ENCODE measurements around the gene BIRC3. TPM values are rescaled to one million over a fixed set of nuclear protein-coding genes. Genes with fewer than 3 reads are reported as not detected.

BIRC3 gene
- total and polyA plus RNA-seq, 2 of the 8 experiments (the other 6 are each of a cell fraction or from before 2014, with no cell fraction given): 0.08 to 0.20 TPM

GRCh38 chr11:102314784-102315183, 2.5 kb upstream of the BIRC3 start:
- Histone ChIP-seq H2BK12ac (ENCODE audit: low read depth, low read length) (no peak overlapping the region), H3K4me3 (ENCODE audit: extremely low read depth in 1 of 4, insufficient read depth in 2 of 4, low read depth in 3 of 4, low read length in 4 of 4) (no peak overlapping the region), H4K20me1 (replicated peaks in 1 of 2; ENCODE audit: control insufficient read depth in 1 of 2, insufficient read depth in 2 of 2, low read length in 2 of 2) (no peaks in the 10 kb centered on the region), H3K56ac (replicated peaks; ENCODE audit: insufficient read length, low read depth, low read length) (no peak overlapping the region), H3K23me2 (ENCODE audit: low read depth, low read length) (peaks cover 6% of the 10 kb centered on the region; the same call in 1 of the 2 replicates), H4K8ac (ENCODE audit: extremely low read depth, insufficient read depth, low read length) (no peak overlapping the region), H3K36me3 (ENCODE audit: control insufficient read depth in 2 of 4, insufficient read depth in 4 of 4, low read length in 3 of 4) (no peaks in the 10 kb centered on the region), H3K4ac (replicated peaks; ENCODE audit: insufficient read length, low read depth, low read length) (no peak overlapping the region), H3K4me1 (replicated peaks in 1 of 4; ENCODE audit: control insufficient read depth in 3 of 4, insufficient read depth in 4 of 4, low read length in 3 of 4) (peaks cover 0 to 1% (median 0%) of the 10 kb centered on the region in 4 experiments; a peak in 2 of 7 replicates), H3K27me3 (replicated peaks in 1 of 4; ENCODE audit: control insufficient read depth in 3 of 4, extremely low read depth in 1 of 4, insufficient read depth in 3 of 4, low read length in 3 of 4) (no peaks in the 10 kb centered on the region), H4K5ac (ENCODE audit: insufficient read length, low read depth, low read length) (no peak overlapping the region), H2BK20ac (ENCODE audit: low read length) (no peak overlapping the region), H3K9ac (replicated peaks in 1 of 4; ENCODE audit: extremely low read depth in 1 of 4, low read depth in 3 of 4, low read length in 3 of 4) (no peak overlapping the region), H3K4me2 (ENCODE audit: insufficient read depth in 1 of 2, low read depth in 2 of 2, low read length in 2 of 2) (no peak overlapping the region), H3K27ac (ENCODE audit: low read depth, low read length) (no peak overlapping the region), H3K79me2 (ENCODE audit: control insufficient read depth in 1 of 2, insufficient read depth in 2 of 2, low read length in 2 of 2) (no peaks in the 10 kb centered on the region), H3K23ac (ENCODE audit: insufficient read length) (no peak overlapping the region), H3K9me3 (ENCODE audit: insufficient read depth in 2 of 2, low read depth in 1 of 2, low read length in 1 of 2) (no peaks in the 10 kb centered on the region), H3K14ac (ENCODE audit: insufficient read length) (no peak overlapping the region), H3K18ac (ENCODE audit: extremely low read depth, low read length) (no peak overlapping the region), H2AFZ (ENCODE audit: low read length) (no peak overlapping the region), H2BK5ac (ENCODE audit: low read depth, low read length) (no peak overlapping the region), H4K91ac (replicated peaks; ENCODE audit: insufficient read length, low read length) (no peak overlapping the region), H2BK15ac (ENCODE audit: low read length) (no peak overlapping the region), H2BK120ac (replicated peaks; ENCODE audit: low read depth, low read length) (no peak overlapping the region), H2AK5ac (ENCODE audit: low read depth, low read length) (no peak overlapping the region), H3K79me1 (ENCODE audit: low read depth, low read length) (no peaks in the 10 kb centered on the region)
- 91% methylated on average over 2 of the region's 2 CpGs; no CpG with 5 or more reads in 1 of the 2 experiments for WGBS, 2 experiments (ENCODE audit: extremely low coverage in 1 of 2, insufficient coverage in 1 of 2, insufficient read length in 1 of 2, insufficient replicate concordance in 2 of 2, low coverage in 1 of 2, low lambda C conversion rate in 2 of 2, missing lambda C conversion rate in 1 of 2)
- POLR2A ChIA-PET (ENCODE audit: partially characterized antibody): no interaction called here
- CTCF ChIA-PET (ENCODE audit: partially characterized antibody): interaction anchor here (0.6 to 12.2 kb wide), 8 partner anchors 9 to 409 kb away, joined by 3 to 214 read pairs (median 4); no protein-coding TSS in a partner anchor
- no peak for TF ChIP-seq RBBP5 (IDR thresholded peaks at IDR 0.05; ENCODE audit: borderline replicate concordance, low read depth, low read length)
- TF ChIP-seq BRCA1 (IDR thresholded peaks at IDR 0.05; ENCODE audit: low read depth, low read length): no peak
- no peak for TF ChIP-seq KDM5A (IDR thresholded peaks at IDR 0.05; ENCODE audit: low read length)
- TF ChIP-seq ATF2 (IDR thresholded peaks at IDR 0.05; ENCODE audit: low read length): no peak
- TF ChIP-seq SAP30 (IDR thresholded peaks at IDR 0.05; ENCODE audit: insufficient read depth, insufficient replicate concordance, low read length): no peak
- TF ChIP-seq ASH2L (IDR thresholded peaks at IDR 0.05; ENCODE audit: low read length): no peak
- no peak for TF ChIP-seq NRF1 (IDR thresholded peaks at IDR 0.05; ENCODE audit: low read depth, low read length)
- no peak for TF ChIP-seq KDM4A (IDR thresholded peaks at IDR 0.05; ENCODE audit: low read depth, low read length, severe bottlenecking)
- TF ChIP-seq GABPA (IDR thresholded peaks at IDR 0.05; ENCODE audit: borderline replicate concordance, insufficient read depth, low read length): no peak
- no peak for TF ChIP-seq ATF3 (IDR thresholded peaks at IDR 0.05; ENCODE audit: insufficient read depth, low read depth, low read length)
- TF ChIP-seq FOSL1 (IDR thresholded peaks at IDR 0.05; ENCODE audit: insufficient read depth, low read depth, low read length): no peak
- DNase-seq (ENCODE audit: low read depth in 1 of 2, low spot score in 2 of 2) (no peak), FAIRE-seq (no peak)
